Ureter (tissue), 1 donor: Measurements from ENCODE around the gene AOC1. TPM values are rescaled to one million over a fixed set of nuclear protein-coding genes. Genes with fewer than 3 reads are reported as not detected.
A peak's percentile ranks its signal among the peaks of the same experiment; 100 is the strongest.
"Not testable (repeated sequence)": the region's sequence is repeated elsewhere in the genome, so short reads cannot be mapped to it uniquely, and the experiment has no call there.

Experiments used
- DNase-seq: peaks from one replicate; pipeline ENCODE4 v3.0.0-alpha.2; 2020; ENCODE audit warnings: low spot score
- total RNA-seq: library from RNA; stranded (reverse); gene quantifications from one replicate; pipeline ENCODE4 v1.2.4, GENCODE V29; 2023
- donor health status: DM: yes; HTN: yes; CAD: no.

Gene AOC1
- total RNA-seq, result 1.5 TPM

- DNase-seq, result peak; percentile 26
These were observed at the start of gene AOC1 for GRCh38 chr7:150852371-150852905. TSS of gene AOC1 (plus strand) at chr7:150852517. CDS start at chr7:150856471, 3,954 bp downstream.

GRCh38 chr7:150803161-150803860, 49.0 kb upstream of the AOC1 start:
- no peak for DNase-seq

- DNase-seq, result no peak
These were observed 47.5 kb upstream of the AOC1 start for GRCh38 chr7:150804802-150805201.

- DNase-seq, result no peak
These were observed 46.5 kb upstream of the AOC1 start for GRCh38 chr7:150805864-150806263.

GRCh38 chr7:150806454-150806853, 45.9 kb upstream of the AOC1 start:
- DNase-seq, result no peak

- no peak for DNase-seq
These were observed 45.5 kb upstream of the AOC1 start for GRCh38 chr7:150806863-150807262.

- not testable (repeated sequence) for DNase-seq
These were observed 44.5 kb upstream of the AOC1 start for GRCh38 chr7:150807616-150808438.

- DNase-seq, result no peak
These were observed 37.9 kb upstream of the AOC1 start for GRCh38 chr7:150814328-150815001.

GRCh38 chr7:150818971-150819370, 33.3 kb upstream of the AOC1 start:
- no peak for DNase-seq

GRCh38 chr7:150820148-150820547, 32.2 kb upstream of the AOC1 start:
- DNase-seq, result no peak

GRCh38 chr7:150820578-150821198, 31.6 kb upstream of the AOC1 start:
- DNase-seq, result no peak

- DNase-seq, result no peak
These were observed 29.3 kb upstream of the AOC1 start for GRCh38 chr7:150823043-150823442.

GRCh38 chr7:150823484-150824126, 28.7 kb upstream of the AOC1 start:
- no peak for DNase-seq

- no peak for DNase-seq
These were observed 27.7 kb upstream of the AOC1 start for GRCh38 chr7:150824379-150825177.

GRCh38 chr7:150826061-150826849, 26.1 kb upstream of the AOC1 start:
- DNase-seq, result no peak

- no peak for DNase-seq
These were observed 23.9 kb upstream of the AOC1 start for GRCh38 chr7:150828384-150828783.

GRCh38 chr7:150829426-150829825, 22.9 kb upstream of the AOC1 start:
- no peak for DNase-seq

- no peak for DNase-seq
These were observed 21.4 kb upstream of the AOC1 start for GRCh38 chr7:150830937-150831336.

- DNase-seq, result no peak
These were observed 20.5 kb upstream of the AOC1 start for GRCh38 chr7:150831851-150832250.

GRCh38 chr7:150835019-150835418, 17.3 kb upstream of the AOC1 start:
- no peak for DNase-seq
